SK-N-SH (cell line): ENCODE measurements around the gene CCN6.

Experiments
- CTCF ChIP-seq: fragments of 200-600 bp; sonication (generic); IDR thresholded peaks from 2 replicates; pipeline ENCODE4 v1.6.1; 2017; ENCODE audit warnings: antibody characterized with exemption, mild to moderate bottlenecking, moderate library complexity
- EZH2phosphoT487 ChIP-seq: fragments of 200-600 bp; sonication (generic); IDR thresholded peaks from 2 replicates; pipeline ENCODE4 v1.6.1; 2017; ENCODE audit warnings: low read depth, mixed run types, mild to moderate bottlenecking, antibody characterized with exemption, moderate library complexity, borderline replicate concordance
- MAX ChIP-seq: IDR thresholded peaks from 2 replicates; pipeline ENCODE4 v1.4.0; 2012; ENCODE audit warnings: low read depth
- PBX3 ChIP-seq: IDR thresholded peaks from 2 replicates; pipeline ENCODE4; 2012
- YY1 ChIP-seq: IDR thresholded peaks from 2 replicates; pipeline ENCODE4 v1.4.0; 2012; ENCODE audit warnings: low read depth, mild to moderate bottlenecking

GRCh38 chr6:112030206-112030960 is 23.5 kb upstream of the CCN6 start:
- TF ChIP-seq PBX3 (no peak), MAX (no peak), CTCF (no peak), YY1 (no peak), EZH2phosphoT487 (no peak)
